GM21360 (cell line): ENCODE data around the gene PBRM1.
A peak's percentile ranks its signal among the peaks of the same experiment; 100 is the strongest.
"Not testable (repeated sequence)": the region's sequence is repeated elsewhere in the genome, so short reads cannot be mapped to it uniquely, and the experiment has no call there.

Experiments
- ATAC-seq: cut with Tn5 transposase; IDR thresholded peaks from one replicate; pipeline ENCODE4 v1.9.1; 2021; ENCODE audit warnings: mild to moderate bottlenecking, moderate library complexity; ENCODE audit not compliant: unreplicated experiment

PBRM1 gene

GRCh38 chr3:52685709-52686691 lies at the start of gene PBRM1, which contains the start of gene GNL3:
PBRM1 (minus strand) TSS chr3:52685913.
GNL3 (plus strand) TSS chr3:52686032; CDS start chr3:52686093, 61 bp downstream.
- peak; percentile 75 for ATAC-seq

GRCh38 chr3:52733256-52733891 lies 47.7 kb upstream of the PBRM1 start:
- ATAC-seq = no peak

- no peak for ATAC-seq
These were observed 45.9 kb upstream of the PBRM1 start for GRCh38 chr3:52731590-52731989.

- ATAC-seq = no peak
These were observed 45.0 kb upstream of the PBRM1 start for GRCh38 chr3:52730681-52731080.

- ATAC-seq = not testable (repeated sequence)
These were observed 43.0 kb upstream of the PBRM1 start for GRCh38 chr3:52728753-52729152.

- no peak for ATAC-seq
These were observed 38.8 kb upstream of the PBRM1 start for GRCh38 chr3:52724511-52724910.

GRCh38 chr3:52723935-52724334 lies 38.2 kb upstream of the PBRM1 start:
- ATAC-seq = no peak

- no peak for ATAC-seq
These were observed 36.8 kb upstream of the PBRM1 start for GRCh38 chr3:52722491-52722890.

- ATAC-seq = no peak
These were observed 36.0 kb upstream of the PBRM1 start for GRCh38 chr3:52721730-52722008.

- ATAC-seq = peak; percentile 86
These were observed 35.5 kb upstream of the PBRM1 start for GRCh38 chr3:52721002-52721729.

GRCh38 chr3:52719618-52720017 lies 33.9 kb upstream of the PBRM1 start:
- no peak for ATAC-seq

GRCh38 chr3:52715714-52716305 lies 30.1 kb upstream of the PBRM1 start:
- ATAC-seq = no peak

GRCh38 chr3:52714335-52715302 lies 28.9 kb upstream of the PBRM1 start:
- no peak for ATAC-seq

GRCh38 chr3:52712291-52713212 lies 26.8 kb upstream of the PBRM1 start:
- no peak for ATAC-seq

- ATAC-seq = no peak
These were observed 24.8 kb upstream of the PBRM1 start for GRCh38 chr3:52710512-52710911.

GRCh38 chr3:52707585-52707984 lies 21.9 kb upstream of the PBRM1 start:
- ATAC-seq = no peak

- peak; percentile 68 for ATAC-seq
These were observed 20.3 kb upstream of the PBRM1 start, which contains the start of the genes GLT8D1 and SPCS1 for GRCh38 chr3:52705688-52706686. GLT8D1 (minus strand) TSS chr3:52705791; CDS start chr3:52700460, 5,331 bp downstream. SPCS1 (plus strand) TSS chr3:52706106; CDS start chr3:52706247, 141 bp downstream.

GRCh38 chr3:52705438-52705687 lies 19.6 kb upstream of the PBRM1 start:
- no peak for ATAC-seq
